ENCODE data around the gene PDGFRA. TPM values are rescaled to one million over a fixed set of nuclear protein-coding genes. Genes with fewer than 3 reads are reported as not detected.

The PDGFRA gene
- total RNA-seq, 1 experiment from 2014 or later: 6.8 TPM

DNA sequence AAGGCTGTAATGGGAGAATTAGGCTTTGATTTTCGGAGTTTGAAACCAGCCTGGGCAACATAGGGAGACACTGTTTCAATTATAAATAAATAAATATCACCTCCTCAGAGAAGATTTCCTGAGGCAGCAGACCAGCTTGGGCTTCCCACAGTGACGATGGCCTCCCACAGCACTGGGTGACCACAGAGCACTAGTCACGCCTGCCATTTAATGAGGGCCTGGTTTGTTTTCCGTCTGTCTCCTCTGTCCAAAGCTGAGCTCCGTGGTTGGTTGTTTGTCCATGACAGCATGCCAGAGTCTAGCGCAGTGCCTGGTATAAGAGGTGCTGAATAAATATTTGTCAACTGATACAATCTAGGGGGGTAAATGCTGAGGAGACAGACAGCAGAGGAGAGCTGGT, 10.4 kb upstream of the PDGFRA start:
- no peak overlapping the region for H2BK20ac ChIP-seq (ENCODE audit: low read depth, low read length, poor library complexity, severe bottlenecking)
- no peak for DNase-seq
- H3K27me3 ChIP-seq (ENCODE audit: insufficient read depth, low read length): peaks cover 18% of the 10 kb centered on the region; the same call in 1 of the 2 replicates
- peaks cover 2% of the 10 kb centered on the region for H3K23me2 ChIP-seq (ENCODE audit: insufficient read length, low read depth, low read length, poor library complexity, severe bottlenecking)
- no peak overlapping the region for H3K4me3 Mint-ChIP-seq
- H3K27ac ChIP-seq (ENCODE audit: insufficient read length, low read depth, low read length): no peak overlapping the region
- H3K23ac ChIP-seq (ENCODE audit: insufficient read length, low read depth, low read length): no peak overlapping the region
- no peaks in the 10 kb centered on the region for H3K9me3 ChIP-seq (ENCODE audit: control insufficient read depth, low read depth, low read length)
- H2BK120ac ChIP-seq (ENCODE audit: low read depth, low read length, poor library complexity, severe bottlenecking): no peak overlapping the region
- no peak overlapping the region for H2BK12ac ChIP-seq (ENCODE audit: insufficient read length, low read depth, low read length)
- peaks cover 71% of the 10 kb centered on the region for H3K27me3 Mint-ChIP-seq (ENCODE audit: low read depth)
- H3K27ac Mint-ChIP-seq: no peak overlapping the region
- H3K79me2 ChIP-seq (ENCODE audit: insufficient read depth, low read length): no peaks in the 10 kb centered on the region
- no peak overlapping the region for H3K14ac ChIP-seq (ENCODE audit: insufficient read depth, low read length)
- H2BK5ac ChIP-seq (ENCODE audit: insufficient read length, low read length): no peak overlapping the region
- peaks cover 0 to 3% of the 10 kb centered on the region in 2 experiments; a peak in 1 of 4 replicates for H3K4me1 Mint-ChIP-seq
- H3K4me1 ChIP-seq (ENCODE audit: insufficient read depth, low read length): no peaks in the 10 kb centered on the region
- H3K4ac ChIP-seq (ENCODE audit: low read depth, low read length): no peak overlapping the region
- no peak overlapping the region for H4K91ac ChIP-seq (ENCODE audit: insufficient read length, low read depth, low read length)
- no peak overlapping the region for H3K4me2 ChIP-seq (ENCODE audit: insufficient read depth, insufficient read length, low read length)
- no peaks in the 10 kb centered on the region for H4K20me1 ChIP-seq (ENCODE audit: control insufficient read depth, insufficient read depth, insufficient read length)
- H3K9me3 Mint-ChIP-seq: no peaks in the 10 kb centered on the region
- no peak overlapping the region for H4K8ac ChIP-seq (replicated peaks; ENCODE audit: insufficient read length, low read depth, low read length)
- H3K79me1 ChIP-seq (ENCODE audit: insufficient read depth, low read depth, low read length, poor library complexity, severe bottlenecking): no peaks in the 10 kb centered on the region
- TF ChIP-seq, protein P1, sequence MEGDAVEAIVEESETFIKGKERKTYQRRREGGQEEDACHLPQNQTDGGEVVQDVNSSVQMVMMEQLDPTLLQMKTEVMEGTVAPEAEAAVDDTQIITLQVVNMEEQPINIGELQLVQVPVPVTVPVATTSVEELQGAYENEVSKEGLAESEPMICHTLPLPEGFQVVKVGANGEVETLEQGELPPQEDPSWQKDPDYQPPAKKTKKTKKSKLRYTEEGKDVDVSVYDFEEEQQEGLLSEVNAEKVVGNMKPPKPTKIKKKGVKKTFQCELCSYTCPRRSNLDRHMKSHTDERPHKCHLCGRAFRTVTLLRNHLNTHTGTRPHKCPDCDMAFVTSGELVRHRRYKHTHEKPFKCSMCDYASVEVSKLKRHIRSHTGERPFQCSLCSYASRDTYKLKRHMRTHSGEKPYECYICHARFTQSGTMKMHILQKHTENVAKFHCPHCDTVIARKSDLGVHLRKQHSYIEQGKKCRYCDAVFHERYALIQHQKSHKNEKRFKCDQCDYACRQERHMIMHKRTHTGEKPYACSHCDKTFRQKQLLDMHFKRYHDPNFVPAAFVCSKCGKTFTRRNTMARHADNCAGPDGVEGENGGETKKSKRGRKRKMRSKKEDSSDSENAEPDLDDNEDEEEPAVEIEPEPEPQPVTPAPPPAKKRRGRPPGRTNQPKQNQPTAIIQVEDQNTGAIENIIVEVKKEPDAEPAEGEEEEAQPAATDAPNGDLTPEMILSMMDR (conservative IDR thresholded peaks at IDR 0.05): no peak
- no peaks in the 10 kb centered on the region for H3K36me3 Mint-ChIP-seq (ENCODE audit: insufficient read depth in 1 of 3, low read depth in 3 of 3)
- no peak overlapping the region for H3K56ac ChIP-seq (ENCODE audit: insufficient read length, low read depth, low read length)
- WGBS (ENCODE audit: extremely low coverage, insufficient read length, low lambda C conversion rate): no CpG with 5 or more reads among the region's 6 CpGs
- no peak overlapping the region for H3K18ac ChIP-seq (ENCODE audit: insufficient read length, low read depth, low read length)
- no peak overlapping the region for H2AK5ac ChIP-seq (ENCODE audit: insufficient read length, low read length)
- no peak overlapping the region for H3T11ph ChIP-seq (ENCODE audit: low read length)
- H4K5ac ChIP-seq (ENCODE audit: insufficient read length, low read depth, low read length): no peak overlapping the region
- H3K9ac ChIP-seq (ENCODE audit: extremely low read depth, insufficient read length, low read length): no peak overlapping the region
- H2AFZ ChIP-seq (ENCODE audit: low read length): no peak overlapping the region
- H2BK15ac ChIP-seq (ENCODE audit: low read depth, low read length): no peak overlapping the region
